Measurements from ENCODE around the gene SYMPK. TPM values are rescaled to one million over a fixed set of nuclear protein-coding genes. Genes with fewer than 3 reads are reported as not detected.

The SYMPK gene
- polyA plus RNA-seq, 1 of the 3 experiments (the other 2 are of a cell fraction): 92.7 TPM

- H3K4me2 ChIP-seq: no peak overlapping the region
- H4K20me1 ChIP-seq (ENCODE audit: insufficient read depth): no peaks in the 10 kb centered on the region
- H3K9me2 ChIP-seq: no peaks in the 10 kb centered on the region
- no peak overlapping the region for H2AFZ ChIP-seq (ENCODE audit: low read depth)
- DNase-seq: no peak
- no peak for TF ChIP-seq TCF12 (IDR thresholded peaks at IDR 0.05)
- TF ChIP-seq CTCF (IDR thresholded peaks at IDR 0.05): no peak
- no peak for TF ChIP-seq MAX (IDR thresholded peaks at IDR 0.05; ENCODE audit: low read depth)
- no peak for TF ChIP-seq RXRA (IDR thresholded peaks at IDR 0.05; ENCODE audit: borderline replicate concordance, low read depth)
- TF ChIP-seq NFIC (IDR thresholded peaks at IDR 0.05; ENCODE audit: borderline replicate concordance): no peak
- no peak for TF ChIP-seq USF1 (IDR thresholded peaks at IDR 0.05; ENCODE audit: borderline replicate concordance, low read depth)
- TF ChIP-seq RCOR1 (IDR thresholded peaks at IDR 0.05; ENCODE audit: low read length): no peak
- no peak for TF ChIP-seq SMC3 (IDR thresholded peaks at IDR 0.05; ENCODE audit: low read depth, low read length)
- TF ChIP-seq SIN3A (IDR thresholded peaks at IDR 0.05; ENCODE audit: borderline replicate concordance, low read depth, low read length): no peak
- no peak for TF ChIP-seq TAF1 (IDR thresholded peaks at IDR 0.05; ENCODE audit: borderline replicate concordance, low read depth, low read length)
- TF ChIP-seq NRF1 (IDR thresholded peaks at IDR 0.05; ENCODE audit: low read depth, low read length): no peak
- TF ChIP-seq FOSL2 (IDR thresholded peaks at IDR 0.05; ENCODE audit: borderline replicate concordance, low read depth): no peak
- H3K79me2 ChIP-seq (ENCODE audit: insufficient read depth): no peaks in the 10 kb centered on the region
- 67% methylated on average over 8 of the region's 8 CpGs for WGBS (ENCODE audit: low lambda C conversion rate)
- H3K27me3 ChIP-seq (ENCODE audit: insufficient read depth): no peaks in the 10 kb centered on the region
- CTCF ChIA-PET: interaction anchor here (1.2 kb wide), 1 partner anchor 25 kb away, joined by 3 read pairs; the partner anchor contains the start of gene IRF2BP1
- H3K4me1 ChIP-seq (ENCODE audit: control insufficient read depth in 1 of 2, insufficient read depth in 2 of 2, low read depth in 1 of 2, low read length in 1 of 2): no peaks in the 10 kb centered on the region
- no peak overlapping the region for H3K4me3 ChIP-seq (ENCODE audit: low read depth in 2 of 2, low read length in 1 of 2)
- H3K27ac ChIP-seq (ENCODE audit: low read depth in 2 of 2, low read length in 1 of 2): no peak overlapping the region
- no peaks in the 10 kb centered on the region for H3K9me3 ChIP-seq
- POLR2A ChIA-PET: no interaction called here
- no peaks in the 10 kb centered on the region for H3F3A ChIP-seq (replicated peaks; ENCODE audit: insufficient read depth)
- no peaks in the 10 kb centered on the region for H3K36me3 ChIP-seq (replicated peaks in 1 of 2; ENCODE audit: control insufficient read depth in 1 of 2, insufficient read depth in 2 of 2, low read length in 1 of 2)
- H3K9ac ChIP-seq: no peak overlapping the region
These were observed 48.3 kb upstream of the SYMPK start for GRCh38 chr19:45911291-45911690.

- no peak overlapping the region for H3K27ac ChIP-seq (ENCODE audit: low read depth in 2 of 2, low read length in 1 of 2)
- H2AFZ ChIP-seq (ENCODE audit: low read depth): no peak overlapping the region
- H3K9me2 ChIP-seq: no peaks in the 10 kb centered on the region
- H3K9me3 ChIP-seq: no peaks in the 10 kb centered on the region
- TF ChIP-seq SMC3 (IDR thresholded peaks at IDR 0.05; ENCODE audit: low read depth, low read length): no peak
- no peak for TF ChIP-seq RFX5 (IDR thresholded peaks at IDR 0.05; ENCODE audit: low read length)
- no peak for TF ChIP-seq PBX3 (IDR thresholded peaks at IDR 0.05)
- TF ChIP-seq CHD2 (IDR thresholded peaks at IDR 0.05; ENCODE audit: low read length, partially characterized antibody): no peak
- TF ChIP-seq RCOR1 (IDR thresholded peaks at IDR 0.05; ENCODE audit: low read length): no peak
- TF ChIP-seq NFIC (IDR thresholded peaks at IDR 0.05; ENCODE audit: borderline replicate concordance): no peak
- TF ChIP-seq REST (IDR thresholded peaks at IDR 0.05; ENCODE audit: low read depth, low read length): no peak
- no peak for TF ChIP-seq MEF2A (IDR thresholded peaks at IDR 0.05; ENCODE audit: borderline replicate concordance, low read depth)
- no peak for TF ChIP-seq YY1 (IDR thresholded peaks at IDR 0.05; ENCODE audit: low read depth)
- no peaks in the 10 kb centered on the region for H3K36me3 ChIP-seq (replicated peaks in 1 of 2; ENCODE audit: control insufficient read depth in 1 of 2, insufficient read depth in 2 of 2, low read length in 1 of 2)
- H4K20me1 ChIP-seq (ENCODE audit: insufficient read depth): no peaks in the 10 kb centered on the region
- H3K4me3 ChIP-seq (ENCODE audit: low read depth in 2 of 2, low read length in 1 of 2): no peak overlapping the region
- no peak for DNase-seq
- H3K9ac ChIP-seq: no peak overlapping the region
- H3K79me2 ChIP-seq (ENCODE audit: insufficient read depth): no peaks in the 10 kb centered on the region
- 62% methylated on average over 5 of the region's 5 CpGs for WGBS (ENCODE audit: low lambda C conversion rate)
- no peaks in the 10 kb centered on the region for H3F3A ChIP-seq (replicated peaks; ENCODE audit: insufficient read depth)
- H3K4me1 ChIP-seq (ENCODE audit: control insufficient read depth in 1 of 2, insufficient read depth in 2 of 2, low read depth in 1 of 2, low read length in 1 of 2): no peaks in the 10 kb centered on the region
- H3K27me3 ChIP-seq (ENCODE audit: insufficient read depth): no peaks in the 10 kb centered on the region
- POLR2A ChIA-PET: no interaction called here
- H3K4me2 ChIP-seq: no peak overlapping the region
- CTCF ChIA-PET: interaction anchor here (1.2 kb wide), 2 partner anchors 26 to 92 kb away, joined by 3 read pairs; no protein-coding TSS in a partner anchor
These were observed 46.0 kb upstream of the SYMPK start for GRCh38 chr19:45908956-45909355.

All from SK-N-SH (cell line).